C4-2B (cell line): ENCODE results near the gene TEX11.

Experiments
- CTCF ChIP-seq: fragments of 450-650 bp; conservative IDR thresholded peaks from 2 replicates; pipeline ENCODE4 v1.5.1; 2017; ENCODE audit warnings: mild to moderate bottlenecking
- ZFX ChIP-seq: fragments of 450-650 bp; IDR thresholded peaks from 2 replicates; pipeline ENCODE4 v1.6.1; 2017

- TF ChIP-seq CTCF (no peak), ZFX (no peak)
Measured at GRCh38 chrX:70806081-70806480, 102.4 kb downstream of the TEX11 start.
